ENCODE measurements around the gene PLCD4. TPM values are rescaled to one million over a fixed set of nuclear protein-coding genes. Genes with fewer than 3 reads are reported as not detected.

PLCD4 gene
- polyA plus RNA-seq, 1 donor from 2014 or later = 4.9 TPM

DNA sequence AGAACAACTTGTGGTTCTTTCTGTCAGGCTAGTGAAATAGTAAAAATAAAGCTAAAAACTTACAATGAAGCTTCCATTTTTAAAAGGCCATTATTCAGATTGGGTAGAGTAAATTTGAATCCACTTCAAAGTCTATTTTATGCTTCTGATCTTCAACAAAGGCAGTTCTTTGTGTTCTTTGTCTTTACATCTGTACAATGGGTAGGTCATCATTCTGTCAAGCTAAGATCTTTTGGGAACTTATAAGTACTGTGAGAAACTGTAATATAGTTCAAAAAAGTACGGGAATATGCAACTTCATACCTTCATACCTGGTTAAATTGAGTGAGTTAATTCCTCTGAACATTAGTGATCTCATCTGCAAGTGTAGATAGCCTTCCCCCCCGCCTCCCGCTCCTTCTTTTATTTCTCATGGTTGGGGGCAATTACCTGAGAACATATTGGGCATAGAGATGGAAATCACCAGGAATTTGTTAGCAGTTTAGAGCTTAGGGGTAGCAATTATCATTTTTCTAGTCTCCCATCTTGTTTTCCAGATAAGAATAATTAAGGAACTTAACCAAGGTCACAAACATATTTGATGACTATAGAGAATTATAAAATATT lies 29.3 kb upstream of the PLCD4 start:
- Histone ChIP-seq H2AFZ (ENCODE audit: low read depth, low read length) (no peak overlapping the region), H3K9me2 (ENCODE audit: insufficient read depth, low read length) (no peaks in the 10 kb centered on the region), H3K9me3 (ENCODE audit: low read length) (no peaks in the 10 kb centered on the region), H3K27ac (ENCODE audit: low read length) (no peak overlapping the region), H4K20me1 (ENCODE audit: insufficient read depth) (no peaks in the 10 kb centered on the region), H3F3A (ENCODE audit: insufficient read depth, low read length, poor library complexity, severe bottlenecking) (no peaks in the 10 kb centered on the region), H3K27me3 (ENCODE audit: insufficient read depth, low read depth, low read length) (no peaks in the 10 kb centered on the region), H3K4me2 (ENCODE audit: low read length) (no peak overlapping the region), H3K9ac (ENCODE audit: low read length) (no peak overlapping the region), H3K79me2 (replicated peaks; ENCODE audit: insufficient read depth, low read length) (peaks cover 61% of the 10 kb centered on the region), H3K4me3 (ENCODE audit: low read length) (no peak overlapping the region), H3K36me3 (ENCODE audit: insufficient read depth, low read length) (peaks cover 7% of the 10 kb centered on the region)
- TF ChIP-seq, protein P1, sequence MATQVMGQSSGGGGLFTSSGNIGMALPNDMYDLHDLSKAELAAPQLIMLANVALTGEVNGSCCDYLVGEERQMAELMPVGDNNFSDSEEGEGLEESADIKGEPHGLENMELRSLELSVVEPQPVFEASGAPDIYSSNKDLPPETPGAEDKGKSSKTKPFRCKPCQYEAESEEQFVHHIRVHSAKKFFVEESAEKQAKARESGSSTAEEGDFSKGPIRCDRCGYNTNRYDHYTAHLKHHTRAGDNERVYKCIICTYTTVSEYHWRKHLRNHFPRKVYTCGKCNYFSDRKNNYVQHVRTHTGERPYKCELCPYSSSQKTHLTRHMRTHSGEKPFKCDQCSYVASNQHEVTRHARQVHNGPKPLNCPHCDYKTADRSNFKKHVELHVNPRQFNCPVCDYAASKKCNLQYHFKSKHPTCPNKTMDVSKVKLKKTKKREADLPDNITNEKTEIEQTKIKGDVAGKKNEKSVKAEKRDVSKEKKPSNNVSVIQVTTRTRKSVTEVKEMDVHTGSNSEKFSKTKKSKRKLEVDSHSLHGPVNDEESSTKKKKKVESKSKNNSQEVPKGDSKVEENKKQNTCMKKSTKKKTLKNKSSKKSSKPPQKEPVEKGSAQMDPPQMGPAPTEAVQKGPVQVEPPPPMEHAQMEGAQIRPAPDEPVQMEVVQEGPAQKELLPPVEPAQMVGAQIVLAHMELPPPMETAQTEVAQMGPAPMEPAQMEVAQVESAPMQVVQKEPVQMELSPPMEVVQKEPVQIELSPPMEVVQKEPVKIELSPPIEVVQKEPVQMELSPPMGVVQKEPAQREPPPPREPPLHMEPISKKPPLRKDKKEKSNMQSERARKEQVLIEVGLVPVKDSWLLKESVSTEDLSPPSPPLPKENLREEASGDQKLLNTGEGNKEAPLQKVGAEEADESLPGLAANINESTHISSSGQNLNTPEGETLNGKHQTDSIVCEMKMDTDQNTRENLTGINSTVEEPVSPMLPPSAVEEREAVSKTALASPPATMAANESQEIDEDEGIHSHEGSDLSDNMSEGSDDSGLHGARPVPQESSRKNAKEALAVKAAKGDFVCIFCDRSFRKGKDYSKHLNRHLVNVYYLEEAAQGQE (IDR thresholded peaks at IDR 0.05; ENCODE audit: borderline replicate concordance) = no peak
- no peak for TF ChIP-seq RAD21 (conservative IDR thresholded peaks at IDR 0.05)

DNA sequence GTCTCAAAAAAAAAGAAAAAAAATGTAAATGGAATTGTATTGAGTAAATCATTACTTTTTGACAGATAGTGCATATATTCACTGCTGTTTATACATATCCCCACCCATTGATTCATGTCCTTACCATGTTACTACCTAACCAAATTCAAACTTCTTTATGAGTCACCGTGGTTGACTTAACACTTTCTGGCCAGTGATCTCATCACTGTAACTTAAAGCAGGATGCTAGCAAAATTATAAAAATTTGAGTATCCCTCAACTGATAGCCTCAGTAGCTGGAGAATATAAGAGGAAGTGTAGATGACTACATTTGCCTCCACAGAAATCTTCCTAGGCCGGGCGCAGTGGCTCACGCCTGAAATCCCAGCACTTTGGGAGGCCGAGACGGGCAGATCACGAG lies 25.6 kb upstream of the PLCD4 start:
- H3F3A ChIP-seq (ENCODE audit: insufficient read depth, low read length, poor library complexity, severe bottlenecking) = no peaks in the 10 kb centered on the region
- H3K27ac ChIP-seq (ENCODE audit: low read length) = no peak overlapping the region
- peaks cover 3% of the 10 kb centered on the region for H3K36me3 ChIP-seq (ENCODE audit: insufficient read depth, low read length)
- H3K9me2 ChIP-seq (ENCODE audit: insufficient read depth, low read length) = no peaks in the 10 kb centered on the region
- H3K9ac ChIP-seq (ENCODE audit: low read length) = no peak overlapping the region
- no peak for TF ChIP-seq RAD21 (conservative IDR thresholded peaks at IDR 0.05)
- no peak for TF ChIP-seq EZH2 (IDR thresholded peaks at IDR 0.05; ENCODE audit: borderline replicate concordance, insufficient read depth, low read length, poor library complexity, severe bottlenecking)
- no peak for TF ChIP-seq SMC3 (conservative IDR thresholded peaks at IDR 0.05; ENCODE audit: poor library complexity)
- no peak for TF ChIP-seq MXI1 (conservative IDR thresholded peaks at IDR 0.05; ENCODE audit: poor library complexity, severe bottlenecking)
- TF ChIP-seq, protein P1 (IDR thresholded peaks at IDR 0.05; ENCODE audit: borderline replicate concordance) = no peak
- TF ChIP-seq EP300 (conservative IDR thresholded peaks at IDR 0.05; ENCODE audit: poor library complexity, severe bottlenecking) = no peak
- no peak for TF ChIP-seq POLR2AphosphoS5 (IDR thresholded peaks at IDR 0.05)
- no peak for TF ChIP-seq TAF1 (IDR thresholded peaks at IDR 0.05; ENCODE audit: low read depth)
- TF ChIP-seq, protein P2, sequence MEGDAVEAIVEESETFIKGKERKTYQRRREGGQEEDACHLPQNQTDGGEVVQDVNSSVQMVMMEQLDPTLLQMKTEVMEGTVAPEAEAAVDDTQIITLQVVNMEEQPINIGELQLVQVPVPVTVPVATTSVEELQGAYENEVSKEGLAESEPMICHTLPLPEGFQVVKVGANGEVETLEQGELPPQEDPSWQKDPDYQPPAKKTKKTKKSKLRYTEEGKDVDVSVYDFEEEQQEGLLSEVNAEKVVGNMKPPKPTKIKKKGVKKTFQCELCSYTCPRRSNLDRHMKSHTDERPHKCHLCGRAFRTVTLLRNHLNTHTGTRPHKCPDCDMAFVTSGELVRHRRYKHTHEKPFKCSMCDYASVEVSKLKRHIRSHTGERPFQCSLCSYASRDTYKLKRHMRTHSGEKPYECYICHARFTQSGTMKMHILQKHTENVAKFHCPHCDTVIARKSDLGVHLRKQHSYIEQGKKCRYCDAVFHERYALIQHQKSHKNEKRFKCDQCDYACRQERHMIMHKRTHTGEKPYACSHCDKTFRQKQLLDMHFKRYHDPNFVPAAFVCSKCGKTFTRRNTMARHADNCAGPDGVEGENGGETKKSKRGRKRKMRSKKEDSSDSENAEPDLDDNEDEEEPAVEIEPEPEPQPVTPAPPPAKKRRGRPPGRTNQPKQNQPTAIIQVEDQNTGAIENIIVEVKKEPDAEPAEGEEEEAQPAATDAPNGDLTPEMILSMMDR (IDR thresholded peaks at IDR 0.05; ENCODE audit: poor library complexity, severe bottlenecking) = no peak
- H3K9me3 ChIP-seq (ENCODE audit: low read length) = no peaks in the 10 kb centered on the region
- peaks cover 25% of the 10 kb centered on the region for H3K79me2 ChIP-seq (replicated peaks; ENCODE audit: insufficient read depth, low read length)
- H2AFZ ChIP-seq (ENCODE audit: low read depth, low read length) = no peak overlapping the region
- no peak overlapping the region for H3K4me3 ChIP-seq (ENCODE audit: low read length)
- H3K27me3 ChIP-seq (ENCODE audit: insufficient read depth, low read depth, low read length) = no peaks in the 10 kb centered on the region
- H4K20me1 ChIP-seq (ENCODE audit: insufficient read depth) = no peaks in the 10 kb centered on the region
- H3K4me2 ChIP-seq (ENCODE audit: low read length) = no peak overlapping the region

Data from neural cell (in vitro differentiated cells).